ENCODE results near the gene HDAC8.

DNA sequence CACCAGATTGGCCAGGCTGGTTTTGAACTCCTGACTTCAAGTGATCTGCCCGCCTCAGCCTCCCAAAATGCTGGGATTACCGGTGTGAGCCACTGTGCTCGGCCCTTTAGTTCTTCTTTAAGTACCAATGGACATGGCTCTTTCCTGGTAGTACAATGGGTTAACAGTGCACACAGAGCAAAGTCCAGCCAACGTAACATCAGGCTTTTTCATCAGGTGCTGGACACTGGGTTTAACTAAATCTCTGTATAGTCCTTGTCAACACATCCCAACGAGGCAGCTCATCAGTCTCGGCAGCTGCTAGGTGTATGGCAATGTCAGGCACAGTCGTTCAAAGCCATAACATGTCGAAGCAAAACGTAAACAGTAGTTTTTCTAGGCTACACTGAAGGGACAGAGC, 93.8 kb downstream of the HDAC8 start:
- TF ChIP-seq POLR2A (IDR thresholded peaks at IDR 0.05): no peak
- TF ChIP-seq, protein P1, sequence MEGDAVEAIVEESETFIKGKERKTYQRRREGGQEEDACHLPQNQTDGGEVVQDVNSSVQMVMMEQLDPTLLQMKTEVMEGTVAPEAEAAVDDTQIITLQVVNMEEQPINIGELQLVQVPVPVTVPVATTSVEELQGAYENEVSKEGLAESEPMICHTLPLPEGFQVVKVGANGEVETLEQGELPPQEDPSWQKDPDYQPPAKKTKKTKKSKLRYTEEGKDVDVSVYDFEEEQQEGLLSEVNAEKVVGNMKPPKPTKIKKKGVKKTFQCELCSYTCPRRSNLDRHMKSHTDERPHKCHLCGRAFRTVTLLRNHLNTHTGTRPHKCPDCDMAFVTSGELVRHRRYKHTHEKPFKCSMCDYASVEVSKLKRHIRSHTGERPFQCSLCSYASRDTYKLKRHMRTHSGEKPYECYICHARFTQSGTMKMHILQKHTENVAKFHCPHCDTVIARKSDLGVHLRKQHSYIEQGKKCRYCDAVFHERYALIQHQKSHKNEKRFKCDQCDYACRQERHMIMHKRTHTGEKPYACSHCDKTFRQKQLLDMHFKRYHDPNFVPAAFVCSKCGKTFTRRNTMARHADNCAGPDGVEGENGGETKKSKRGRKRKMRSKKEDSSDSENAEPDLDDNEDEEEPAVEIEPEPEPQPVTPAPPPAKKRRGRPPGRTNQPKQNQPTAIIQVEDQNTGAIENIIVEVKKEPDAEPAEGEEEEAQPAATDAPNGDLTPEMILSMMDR (IDR thresholded peaks at IDR 0.05): no peak

All from adrenal gland (tissue), 5 donors.